Muscle layer of colon (tissue), 2 donors: ENCODE results near the gene BLOC1S3.

Source experiments
- H3K27ac ChIP-seq: one replicate; pipeline ENCODE4 v1.7.0; 2013; ENCODE audit warnings: low read depth, mild to moderate bottlenecking, low read length, moderate library complexity
- H3K27me3 ChIP-seq, 2 donors: one replicate each; pipeline ENCODE4 v1.7.0; 2013; ENCODE audit warnings: low read length in 2 of 2, mild to moderate bottlenecking in 2 of 2; ENCODE audit not compliant: insufficient read depth in 2 of 2, control insufficient read depth in 1 of 2
- H3K36me3 ChIP-seq: one replicate; pipeline ENCODE4 v1.7.0; 2013; ENCODE audit warnings: mild to moderate bottlenecking, low read length; ENCODE audit not compliant: insufficient read depth
- H3K4me1 ChIP-seq: one replicate; pipeline ENCODE4 v1.7.0; 2013; ENCODE audit warnings: mild to moderate bottlenecking, low read length; ENCODE audit not compliant: insufficient read depth
- H3K4me3 ChIP-seq, 2 donors: one replicate each; pipeline ENCODE4 v1.7.0; 2013; ENCODE audit warnings: low read length in 2 of 2, low read depth in 1 of 2, mild to moderate bottlenecking in 1 of 2, moderate library complexity in 1 of 2
- H3K9ac ChIP-seq: one replicate; pipeline ENCODE4 v1.7.0; 2013; ENCODE audit warnings: low read length
- H3K9me3 ChIP-seq: one replicate; pipeline ENCODE4 v1.7.0; 2013; ENCODE audit warnings: mild to moderate bottlenecking, low read length
- donor health status: abdominal sarcoma.
- donor health status: Adenocarcinoma of cecum.

The BLOC1S3 gene

GRCh38 chr19:45202637-45203036 lies 24.1 kb downstream of the BLOC1S3 start:
- Histone ChIP-seq H3K27me3 (no peaks in the 10 kb centered on the region), H3K9ac (no peak overlapping the region), H3K36me3 (no peaks in the 10 kb centered on the region), H3K4me1 (no peaks in the 10 kb centered on the region), H3K27ac (no peak overlapping the region), H3K4me3 (no peak overlapping the region), H3K9me3 (no peaks in the 10 kb centered on the region)

GRCh38 chr19:45205810-45206209 lies 27.2 kb downstream of the BLOC1S3 start:
- Histone ChIP-seq H3K4me1 (no peaks in the 10 kb centered on the region), H3K27me3 (no peaks in the 10 kb centered on the region), H3K36me3 (no peaks in the 10 kb centered on the region), H3K27ac (no peak overlapping the region), H3K4me3 (no peak overlapping the region), H3K9me3 (no peaks in the 10 kb centered on the region), H3K9ac (no peak overlapping the region)

DNA sequence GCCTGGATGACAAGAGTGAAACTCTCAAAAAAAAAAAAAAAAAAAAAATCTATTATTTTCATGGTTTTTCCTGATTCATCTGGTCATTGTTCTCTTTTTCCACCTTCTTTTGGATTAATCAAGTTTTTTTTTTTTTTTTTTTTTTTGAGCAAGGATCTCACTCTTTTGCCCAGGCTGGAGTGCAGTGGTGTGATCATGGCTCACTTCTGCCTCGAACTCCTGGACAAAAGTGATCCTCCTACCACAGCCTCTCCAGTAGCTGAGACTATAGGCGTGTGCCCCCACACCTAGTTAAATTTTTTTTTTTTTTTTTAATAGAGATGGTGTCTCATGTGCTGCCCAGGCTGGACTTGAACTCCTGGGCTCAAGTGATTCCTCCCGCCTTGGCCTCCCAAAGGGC lies 27.7 kb downstream of the BLOC1S3 start:
- Histone ChIP-seq H3K9ac (no peak overlapping the region), H3K27me3 (no peaks in the 10 kb centered on the region), H3K27ac (no peak overlapping the region), H3K9me3 (no peaks in the 10 kb centered on the region), H3K4me3 (no peak overlapping the region), H3K36me3 (no peaks in the 10 kb centered on the region), H3K4me1 (no peaks in the 10 kb centered on the region)

GRCh38 chr19:45211751-45212381 lies 33.3 kb downstream of the BLOC1S3 start:
- H3K4me3 ChIP-seq = no peak overlapping the region
- no peaks in the 10 kb centered on the region for H3K36me3 ChIP-seq
- H3K27me3 ChIP-seq = peaks cover under 1 to 15% of the 10 kb centered on the region in 2 donors
- no peaks in the 10 kb centered on the region for H3K4me1 ChIP-seq
- no peak overlapping the region for H3K9ac ChIP-seq
- H3K27ac ChIP-seq = no peak overlapping the region
- H3K9me3 ChIP-seq = no peaks in the 10 kb centered on the region

GRCh38 chr19:45213031-45213430 lies 34.4 kb downstream of the BLOC1S3 start:
- H3K9ac ChIP-seq = no peak overlapping the region
- H3K9me3 ChIP-seq = no peaks in the 10 kb centered on the region
- no peak overlapping the region for H3K4me3 ChIP-seq
- H3K27me3 ChIP-seq = peaks cover 7 to 27% of the 10 kb centered on the region in 2 donors
- no peak overlapping the region for H3K27ac ChIP-seq
- no peaks in the 10 kb centered on the region for H3K36me3 ChIP-seq
- no peaks in the 10 kb centered on the region for H3K4me1 ChIP-seq

- H3K27ac ChIP-seq = no peak overlapping the region
Observed at GRCh38 chr19:45215391-45216191, 37.0 kb downstream of the BLOC1S3 start.

DNA sequence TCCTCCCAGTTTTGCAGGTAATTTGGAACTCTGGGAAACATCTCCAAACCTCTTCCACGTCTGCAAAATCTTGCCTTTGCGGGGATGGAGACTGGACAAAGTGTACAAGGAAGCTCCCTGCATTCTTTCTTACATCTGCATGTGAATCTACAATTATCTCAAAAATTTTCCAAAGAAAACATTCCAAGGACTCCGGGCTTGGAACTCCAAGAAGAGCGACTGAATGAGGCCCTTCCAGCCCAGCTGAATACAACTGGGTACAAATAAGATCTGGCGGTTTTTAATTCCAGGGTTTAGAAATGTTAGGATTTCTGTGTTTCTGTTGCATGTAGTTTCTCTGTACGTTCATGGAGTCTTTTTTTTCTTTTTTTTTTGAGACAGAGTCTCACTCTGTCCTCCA lies 38.1 kb downstream of the BLOC1S3 start:
- Histone ChIP-seq H3K9me3 (no peaks in the 10 kb centered on the region), H3K9ac (no peak overlapping the region), H3K4me1 (no peaks in the 10 kb centered on the region), H3K27ac (no peak overlapping the region), H3K27me3 (peaks cover 7 to 39% of the 10 kb centered on the region in 2 donors), H3K36me3 (no peaks in the 10 kb centered on the region), H3K4me3 (no peak overlapping the region)

More at GRCh38 chr19:45215391-45216191, 37.0 kb downstream of the BLOC1S3 start:
- H3K9ac ChIP-seq = no peak overlapping the region
- peaks cover 7 to 39% of the 10 kb centered on the region in 2 donors for H3K27me3 ChIP-seq
- H3K36me3 ChIP-seq = no peaks in the 10 kb centered on the region
- no peaks in the 10 kb centered on the region for H3K9me3 ChIP-seq
- H3K4me3 ChIP-seq = no peak overlapping the region
- no peaks in the 10 kb centered on the region for H3K4me1 ChIP-seq

GRCh38 chr19:45217193-45217956 lies 38.8 kb downstream of the BLOC1S3 start:
- Histone ChIP-seq H3K4me1 (no peaks in the 10 kb centered on the region), H3K27me3 (peaks cover 7 to 39% of the 10 kb centered on the region in 2 donors), H3K9ac (no peak overlapping the region), H3K9me3 (no peaks in the 10 kb centered on the region), H3K36me3 (no peaks in the 10 kb centered on the region), H3K27ac (no peak overlapping the region), H3K4me3 (no peak overlapping the region)

- Histone ChIP-seq H3K9me3 (no peaks in the 10 kb centered on the region), H3K27me3 (peaks cover 7 to 39% of the 10 kb centered on the region in 2 donors), H3K27ac (no peak overlapping the region), H3K9ac (no peak overlapping the region), H3K4me1 (no peaks in the 10 kb centered on the region), H3K4me3 (no peak overlapping the region), H3K36me3 (no peaks in the 10 kb centered on the region)
Observed at GRCh38 chr19:45217957-45218334, 39.4 kb downstream of the BLOC1S3 start.

DNA sequence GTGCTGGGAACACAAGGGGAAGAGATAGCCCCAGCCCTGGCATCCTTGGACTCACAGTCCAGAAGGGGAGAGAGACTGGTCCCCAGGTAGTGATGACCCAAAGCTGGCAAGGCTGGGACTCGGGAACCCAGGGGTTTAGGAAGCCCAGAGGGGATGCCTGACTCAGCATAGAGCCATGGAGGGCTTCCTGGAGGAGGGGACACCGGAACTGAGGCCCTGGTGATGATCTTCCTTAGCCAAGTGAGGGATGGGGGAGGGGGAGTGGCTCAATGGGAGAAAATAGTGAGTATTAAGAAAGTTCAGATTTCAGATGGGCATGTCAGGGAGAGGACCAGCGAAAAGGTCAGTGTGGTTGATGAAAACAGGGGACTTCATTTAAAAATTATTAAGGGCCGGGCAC lies 39.8 kb downstream of the BLOC1S3 start:
- Histone ChIP-seq H3K9me3 (no peaks in the 10 kb centered on the region), H3K27ac (no peak overlapping the region), H3K4me3 (no peak overlapping the region), H3K27me3 (peaks cover 7 to 39% of the 10 kb centered on the region in 2 donors), H3K36me3 (no peaks in the 10 kb centered on the region), H3K9ac (no peak overlapping the region), H3K4me1 (no peaks in the 10 kb centered on the region)

DNA sequence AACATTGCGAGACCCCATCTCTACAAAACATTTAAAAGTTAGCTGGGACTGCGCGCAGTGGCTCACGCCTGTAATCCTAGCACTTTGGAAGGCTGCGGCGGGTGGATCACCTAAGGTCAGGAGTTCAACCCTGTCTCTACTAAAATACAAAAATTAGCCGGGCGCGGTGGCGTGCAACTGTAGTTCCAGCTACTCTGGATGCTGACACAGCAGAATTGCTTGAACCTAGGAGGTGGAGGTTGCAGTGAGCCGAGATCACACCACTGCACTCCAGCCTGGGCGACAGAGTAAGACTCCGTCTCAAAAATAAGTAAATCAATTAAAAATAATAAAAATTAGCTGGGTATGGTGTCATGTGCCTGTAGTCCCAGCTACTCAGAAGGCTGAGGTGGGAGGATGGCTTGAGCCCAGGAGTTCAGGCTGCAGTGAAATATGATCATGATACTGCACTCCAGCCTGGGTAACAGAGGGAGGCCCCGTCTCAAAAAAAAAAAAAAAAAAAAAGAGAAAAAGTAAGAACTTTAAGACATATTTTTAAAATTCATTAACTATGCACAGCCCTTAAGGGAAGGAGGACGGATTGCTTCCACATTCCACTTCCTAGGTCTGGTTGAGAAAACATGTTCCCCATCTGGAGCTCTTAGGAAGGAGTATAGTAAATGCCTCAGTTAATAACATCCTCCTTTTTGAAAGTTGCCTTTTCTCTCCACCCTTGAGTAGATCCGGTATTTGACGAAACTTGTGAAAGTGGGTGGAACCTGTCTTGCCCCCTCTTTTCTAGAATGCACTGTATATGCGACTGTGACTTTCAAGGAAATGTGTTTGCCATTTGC lies 40.5 kb downstream of the BLOC1S3 start:
- Histone ChIP-seq H3K36me3 (no peaks in the 10 kb centered on the region), H3K9ac (no peak overlapping the region), H3K4me3 (no peak overlapping the region), H3K4me1 (no peaks in the 10 kb centered on the region), H3K27me3 (peaks cover 7 to 39% of the 10 kb centered on the region in 2 donors), H3K9me3 (no peaks in the 10 kb centered on the region), H3K27ac (no peak overlapping the region)
